D721Med (cell line): ENCODE results near the gene GLTP.

Experiments used
- DNase-seq: peaks from one replicate; pipeline ENCODE4 v3.0.0; 2011; ENCODE audit warnings: low spot score; ENCODE audit not compliant: insufficient read length
- FAIRE-seq: peaks from 2 replicates; lab custom pipeline; 2011; peaks lifted over from hg19 to GRCh38; lab: Jason Lieb, UNC
- CTCF ChIP-seq: IDR thresholded peaks from 2 replicates; pipeline ENCODE4 v1.5.1; 2012; ENCODE audit warnings: mild to moderate bottlenecking, control low read depth; ENCODE audit not compliant: insufficient read depth; ENCODE audit errors: missing control alignments

Gene GLTP

GRCh38 chr12:109831929-109832328 lies 48.4 kb downstream of the GLTP start:
- DNase-seq (no peak), FAIRE-seq (no peak)
- no peak for TF ChIP-seq CTCF

- no peak for FAIRE-seq
- DNase-seq, result no peak
- TF ChIP-seq CTCF, result no peak
Measured at GRCh38 chr12:109831365-109831764, 49.0 kb downstream of the GLTP start.

- no peak for TF ChIP-seq CTCF
- no peak for DNase-seq
- FAIRE-seq, result no peak
Measured at GRCh38 chr12:109830718-109831117, 49.6 kb downstream of the GLTP start.

- no peak for FAIRE-seq
Measured at GRCh38 chr12:109830267-109830666, 50.1 kb downstream of the GLTP start.

GRCh38 chr12:109829667-109830066 lies 50.7 kb downstream of the GLTP start:
- FAIRE-seq (no peak), DNase-seq (no peak)
- no peak for TF ChIP-seq CTCF

More at GRCh38 chr12:109830267-109830666, 50.1 kb downstream of the GLTP start:
- no peak for TF ChIP-seq CTCF
- DNase-seq, result no peak

GRCh38 chr12:109828754-109829511 lies 51.4 kb downstream of the GLTP start:
- no peak for FAIRE-seq
- TF ChIP-seq CTCF, result no peak
- no peak for DNase-seq
